Left hindlimb (tissue), 1 donor: ENCODE data around the gene NRL.
"Not testable (repeated sequence)": the region's sequence is repeated elsewhere in the genome, so short reads cannot be mapped to it uniquely, and the experiment has no call there.

Experiments used
- DNase-seq: peaks from one replicate; pipeline ENCODE4 v3.0.0-alpha.2; 2018

NRL gene

DNA sequence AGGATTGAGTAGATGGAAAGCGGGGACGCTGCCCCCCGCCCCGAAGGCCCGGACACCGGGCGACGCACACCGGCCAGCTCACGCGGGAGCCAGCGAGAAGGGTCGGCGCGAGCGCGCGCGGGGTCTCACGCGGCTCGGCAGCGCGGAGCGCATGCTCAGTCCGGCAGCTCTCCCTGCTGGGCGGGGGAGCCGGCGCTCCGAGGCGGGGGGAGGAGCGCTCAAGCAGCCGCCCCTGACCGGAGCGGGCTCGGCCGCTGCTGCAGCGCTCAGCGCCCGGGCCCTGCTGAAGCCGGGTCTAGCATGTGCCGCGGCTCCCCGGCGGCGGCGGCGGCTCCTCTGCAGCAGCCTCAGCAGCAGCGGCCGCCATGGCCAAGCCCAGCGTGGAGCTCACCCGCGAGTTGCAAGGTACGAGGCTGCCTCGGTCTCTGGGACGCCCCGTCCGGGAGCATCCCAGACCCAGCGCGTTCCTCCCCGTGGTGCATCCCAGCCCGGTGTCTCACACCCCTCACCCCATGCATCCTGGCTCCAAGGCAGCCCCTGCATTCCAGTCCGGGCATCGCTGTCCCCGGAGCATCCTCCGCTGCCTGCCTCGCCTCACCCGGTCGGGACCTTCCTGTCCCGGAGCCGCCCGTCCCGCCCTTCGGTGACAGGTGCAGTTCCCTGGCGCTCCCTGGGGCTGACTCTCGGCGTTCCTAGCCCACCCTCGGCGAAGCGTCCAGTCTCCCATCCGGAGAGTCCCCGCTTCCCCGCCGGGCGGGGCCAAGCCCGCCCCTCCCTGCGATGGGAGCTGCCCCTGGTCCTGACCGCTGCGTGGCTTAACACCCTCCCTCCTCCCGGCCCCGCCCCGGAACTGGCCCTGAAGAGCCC lies 62.7 kb downstream of the NRL start, which contains the start of gene CARMIL3:
Gene CARMIL3 (plus strand): TSS at position 221 of the 867 bp plus-strand sequence. CDS start 145 bp downstream, at position 366.
- DNase-seq, result peak; percentile 72

DNA sequence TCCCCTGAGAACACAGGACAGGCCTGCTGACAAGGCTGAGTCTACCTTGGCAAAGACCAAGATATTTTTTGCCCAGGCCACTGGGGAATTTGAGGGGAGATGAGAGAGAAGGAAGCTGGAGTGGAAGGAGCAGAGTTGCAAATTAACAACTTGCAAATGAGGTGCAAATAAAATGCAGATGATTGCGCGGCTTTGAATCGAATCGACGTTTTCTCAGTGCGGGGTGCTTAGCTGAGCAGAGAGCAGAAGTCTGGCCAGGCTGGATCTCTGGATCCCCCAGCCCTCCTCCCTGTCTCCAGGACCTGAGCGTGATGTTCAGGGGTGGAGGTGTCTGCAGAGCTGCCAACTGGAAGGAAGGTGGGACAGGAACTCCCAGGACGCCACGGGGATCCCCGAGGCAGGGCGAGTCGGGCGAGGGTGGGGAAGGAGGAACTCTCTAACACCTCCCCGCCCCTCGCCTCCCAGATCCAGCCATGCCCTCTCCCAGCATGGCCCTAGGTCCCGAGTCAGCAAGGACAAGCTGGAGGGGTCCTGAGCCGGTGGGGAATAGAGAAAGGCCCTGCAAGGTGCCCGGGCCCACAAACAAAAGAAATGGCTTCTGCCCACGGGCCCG lies 63.5 kb downstream of the NRL start:
- DNase-seq, result no peak

- DNase-seq, result not testable (repeated sequence)
Observed at GRCh38 chr14:24050753-24051152, 64.0 kb downstream of the NRL start.

DNA sequence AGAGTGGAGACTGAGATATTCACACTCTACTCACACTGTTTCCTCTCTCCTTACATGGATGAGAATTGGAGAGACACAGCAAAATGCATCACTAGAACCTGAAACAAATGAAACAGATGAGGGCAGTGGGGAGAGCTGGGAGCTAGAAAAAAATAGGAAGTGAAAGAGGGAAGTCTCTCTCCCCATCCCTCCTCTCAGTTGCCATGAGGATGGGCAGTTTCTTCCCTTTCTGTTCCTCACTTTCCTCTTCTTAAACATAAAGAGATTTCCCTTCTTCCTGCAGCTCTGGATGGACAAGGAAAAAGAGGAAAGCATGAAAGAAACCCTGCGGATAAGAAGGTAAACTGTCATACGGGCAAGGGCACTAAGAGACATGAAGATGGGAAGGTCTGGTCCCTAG lies 65.7 kb downstream of the NRL start:
- not testable (repeated sequence) for DNase-seq

- DNase-seq, result no peak
Observed at GRCh38 chr14:24042746-24043145, 72.0 kb downstream of the NRL start.

- no peak for DNase-seq
Observed at GRCh38 chr14:24040692-24041091, 74.1 kb downstream of the NRL start.

- DNase-seq, result no peak
Observed at GRCh38 chr14:24038686-24039085, 76.1 kb downstream of the NRL start.

GRCh38 chr14:24037658-24038037 lies 77.1 kb downstream of the NRL start:
- DNase-seq, result no peak

GRCh38 chr14:24036963-24037657 lies 77.6 kb downstream of the NRL start:
- not testable (repeated sequence) for DNase-seq

DNA sequence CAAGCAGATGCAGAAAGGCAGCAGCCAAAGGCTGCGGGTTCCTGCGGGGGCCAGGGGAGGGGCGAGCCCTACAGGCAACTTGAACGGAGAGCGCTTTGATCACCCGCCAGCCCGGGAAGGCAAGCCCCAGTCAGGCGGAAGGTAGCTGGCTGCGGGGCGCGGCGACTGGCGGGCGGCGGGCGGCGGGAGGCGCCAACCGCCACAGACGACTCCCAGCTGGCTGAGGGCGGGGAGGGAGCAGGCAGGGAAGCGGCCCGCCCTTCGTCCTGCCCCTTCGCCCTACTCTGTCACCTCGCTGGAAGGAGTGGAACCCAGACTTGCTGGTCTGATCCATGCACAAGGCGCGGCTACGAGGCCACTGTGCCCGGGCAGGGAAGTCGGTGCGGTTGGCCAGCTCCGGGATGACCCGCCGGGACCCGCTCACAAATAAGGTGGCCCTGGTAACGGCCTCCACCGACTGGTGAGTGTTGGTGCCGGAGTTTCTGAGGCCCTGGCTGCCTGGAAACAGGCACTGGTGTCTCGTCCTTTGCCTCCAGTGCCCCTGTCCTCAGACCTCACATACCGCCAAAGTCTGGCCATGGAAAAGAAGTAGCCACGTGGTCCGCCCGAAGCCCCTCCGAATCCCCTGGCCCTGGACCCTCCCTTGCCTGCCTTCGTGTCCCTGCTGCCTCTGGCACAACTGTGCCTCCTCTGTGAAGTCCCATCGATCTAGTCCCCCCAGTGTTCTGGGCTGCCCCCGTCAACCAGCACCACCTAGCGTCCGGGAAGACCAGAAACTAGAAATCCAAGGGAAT lies 78.4 kb downstream of the NRL start:
- DNase-seq, result peak; percentile 87

GRCh38 chr14:24035769-24036168 lies 79.0 kb downstream of the NRL start:
- not testable (repeated sequence) for DNase-seq

DNA sequence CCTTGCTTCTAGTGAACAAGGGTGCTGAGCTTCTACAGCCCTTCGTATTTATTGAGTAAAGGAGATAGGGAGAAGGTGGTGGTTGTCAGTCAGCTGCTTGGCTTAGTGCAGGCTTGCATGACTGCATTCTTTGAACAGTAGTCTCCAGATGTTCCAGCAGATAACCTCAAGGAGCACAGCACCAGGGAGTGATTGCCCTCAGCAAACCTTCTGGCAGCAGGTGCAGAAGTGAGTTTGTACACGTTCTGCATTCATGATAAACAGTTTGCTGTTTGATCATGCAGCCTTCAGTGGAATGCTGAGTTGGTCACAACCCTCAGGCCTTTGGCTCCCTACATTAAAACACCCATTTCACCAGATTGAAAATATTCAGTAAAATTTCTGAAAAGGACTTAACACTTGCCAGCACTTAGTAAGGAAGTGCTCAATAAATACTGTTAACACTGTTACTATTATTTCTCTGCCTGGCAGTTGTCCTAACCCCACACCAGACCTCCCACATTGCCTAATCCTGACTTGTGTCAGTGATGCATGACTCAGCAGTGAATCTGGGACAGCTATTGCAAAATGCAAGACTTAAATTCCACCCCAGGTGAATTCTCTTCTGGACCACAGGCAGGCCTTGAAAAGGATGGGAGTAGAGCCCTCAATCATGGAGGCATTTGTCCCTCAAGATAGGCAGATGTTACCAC lies 81.9 kb downstream of the NRL start:
- DNase-seq, result no peak

DNA sequence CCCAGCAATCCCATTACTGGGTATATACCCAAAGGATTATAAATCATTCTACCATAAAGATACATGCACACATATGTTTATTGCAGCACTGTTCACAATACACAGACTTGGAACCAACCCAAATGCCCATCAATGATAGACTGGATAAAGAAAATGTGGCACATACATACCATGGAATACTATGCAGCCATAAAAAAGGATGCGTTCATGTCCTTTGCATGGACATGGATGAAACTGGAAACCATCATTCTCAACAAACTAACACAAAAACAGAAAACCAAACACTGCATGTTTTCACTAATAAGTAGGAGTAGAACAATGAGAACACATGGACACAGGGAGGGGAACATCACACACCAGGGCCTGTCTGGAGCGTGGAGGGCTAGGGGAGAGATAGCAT lies 83.4 kb downstream of the NRL start:
- DNase-seq, result not testable (repeated sequence)

DNA sequence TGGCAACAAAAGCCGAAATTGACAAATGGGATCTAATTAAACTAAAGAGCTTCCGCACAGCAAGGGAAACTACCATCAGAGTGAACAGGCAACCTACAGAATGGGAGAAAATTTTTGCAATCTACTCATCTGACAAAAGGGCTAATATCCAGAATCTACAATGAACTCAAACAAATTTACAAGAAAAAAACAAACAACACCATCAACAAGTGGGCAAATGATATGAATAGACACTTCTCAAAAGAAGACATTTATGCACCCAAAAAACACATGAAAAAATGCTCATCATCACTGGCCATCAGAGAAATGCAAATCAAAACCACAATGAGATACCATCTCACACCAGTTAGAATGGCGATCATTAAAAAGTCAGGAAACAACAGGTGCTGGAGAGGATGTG lies 85.1 kb downstream of the NRL start:
- DNase-seq, result not testable (repeated sequence)
